ENCODE data around the gene MOK.

Gene MOK

DNA sequence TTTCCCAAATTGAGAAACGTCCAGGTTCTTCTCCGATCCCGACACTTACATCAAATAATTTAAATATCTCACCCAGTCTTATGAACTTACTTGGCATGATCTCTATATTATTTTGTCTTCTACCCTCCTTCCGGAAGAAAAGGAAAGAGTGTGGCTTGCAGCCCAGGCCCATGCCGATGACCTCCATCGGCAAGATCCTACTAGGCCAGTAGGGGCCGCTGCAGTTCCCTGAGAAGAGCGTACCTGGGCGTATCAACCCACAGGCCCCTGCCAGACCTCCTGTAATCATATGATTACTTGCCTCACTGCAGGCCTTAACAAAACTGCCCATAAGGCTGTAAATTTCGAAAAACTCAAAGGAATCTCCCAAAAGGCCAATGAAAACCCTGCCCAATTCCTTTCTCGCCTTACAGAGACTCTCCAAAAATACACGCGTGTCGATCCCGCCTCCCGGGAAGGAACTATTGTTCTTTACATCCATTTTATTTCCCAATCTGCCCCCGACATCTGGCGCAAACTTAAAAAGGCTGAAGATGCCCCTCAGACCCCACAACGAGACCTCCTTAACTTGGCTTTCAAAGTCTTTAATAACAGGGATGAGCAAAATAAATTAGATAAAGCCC is 69.6 kb downstream of the MOK start:
- peak overlapping the region; percentile 33 for H3K4me2 ChIP-seq (ENCODE audit: low read length)
- peak overlapping the region; percentile 53; the same call in 1 of the 2 replicates for H2AFZ ChIP-seq (ENCODE audit: low read depth, low read length)
- no peak overlapping the region for H3K9ac ChIP-seq (ENCODE audit: low read length)
- H3K4me3 ChIP-seq (ENCODE audit: low read length) = no peak overlapping the region
- no peaks in the 10 kb centered on the region for H3K36me3 ChIP-seq (replicated peaks; ENCODE audit: low read depth, low read length)
- no peaks in the 10 kb centered on the region for H3K79me2 ChIP-seq (ENCODE audit: low read length)
- no peaks in the 10 kb centered on the region for H3K9me3 ChIP-seq (ENCODE audit: insufficient read depth, low read length)
- peaks cover 14% of the 10 kb centered on the region for H3K27me3 ChIP-seq (ENCODE audit: low read depth, low read length)
- no peaks in the 10 kb centered on the region for H4K20me1 ChIP-seq (ENCODE audit: insufficient read depth, low read length)
- H3K27ac ChIP-seq (ENCODE audit: low read length) = no peak overlapping the region
- peaks cover 2% of the 10 kb centered on the region; the same call in 1 of the 2 replicates for H3K4me1 ChIP-seq (ENCODE audit: low read length)
- TF ChIP-seq EZH2phosphoT487 (IDR thresholded peaks at IDR 0.05; ENCODE audit: low read depth) = no peak
- TF ChIP-seq, protein P1, sequence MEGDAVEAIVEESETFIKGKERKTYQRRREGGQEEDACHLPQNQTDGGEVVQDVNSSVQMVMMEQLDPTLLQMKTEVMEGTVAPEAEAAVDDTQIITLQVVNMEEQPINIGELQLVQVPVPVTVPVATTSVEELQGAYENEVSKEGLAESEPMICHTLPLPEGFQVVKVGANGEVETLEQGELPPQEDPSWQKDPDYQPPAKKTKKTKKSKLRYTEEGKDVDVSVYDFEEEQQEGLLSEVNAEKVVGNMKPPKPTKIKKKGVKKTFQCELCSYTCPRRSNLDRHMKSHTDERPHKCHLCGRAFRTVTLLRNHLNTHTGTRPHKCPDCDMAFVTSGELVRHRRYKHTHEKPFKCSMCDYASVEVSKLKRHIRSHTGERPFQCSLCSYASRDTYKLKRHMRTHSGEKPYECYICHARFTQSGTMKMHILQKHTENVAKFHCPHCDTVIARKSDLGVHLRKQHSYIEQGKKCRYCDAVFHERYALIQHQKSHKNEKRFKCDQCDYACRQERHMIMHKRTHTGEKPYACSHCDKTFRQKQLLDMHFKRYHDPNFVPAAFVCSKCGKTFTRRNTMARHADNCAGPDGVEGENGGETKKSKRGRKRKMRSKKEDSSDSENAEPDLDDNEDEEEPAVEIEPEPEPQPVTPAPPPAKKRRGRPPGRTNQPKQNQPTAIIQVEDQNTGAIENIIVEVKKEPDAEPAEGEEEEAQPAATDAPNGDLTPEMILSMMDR (IDR thresholded peaks at IDR 0.05; ENCODE audit: low read depth, low read length) = peak; percentile 80

DNA sequence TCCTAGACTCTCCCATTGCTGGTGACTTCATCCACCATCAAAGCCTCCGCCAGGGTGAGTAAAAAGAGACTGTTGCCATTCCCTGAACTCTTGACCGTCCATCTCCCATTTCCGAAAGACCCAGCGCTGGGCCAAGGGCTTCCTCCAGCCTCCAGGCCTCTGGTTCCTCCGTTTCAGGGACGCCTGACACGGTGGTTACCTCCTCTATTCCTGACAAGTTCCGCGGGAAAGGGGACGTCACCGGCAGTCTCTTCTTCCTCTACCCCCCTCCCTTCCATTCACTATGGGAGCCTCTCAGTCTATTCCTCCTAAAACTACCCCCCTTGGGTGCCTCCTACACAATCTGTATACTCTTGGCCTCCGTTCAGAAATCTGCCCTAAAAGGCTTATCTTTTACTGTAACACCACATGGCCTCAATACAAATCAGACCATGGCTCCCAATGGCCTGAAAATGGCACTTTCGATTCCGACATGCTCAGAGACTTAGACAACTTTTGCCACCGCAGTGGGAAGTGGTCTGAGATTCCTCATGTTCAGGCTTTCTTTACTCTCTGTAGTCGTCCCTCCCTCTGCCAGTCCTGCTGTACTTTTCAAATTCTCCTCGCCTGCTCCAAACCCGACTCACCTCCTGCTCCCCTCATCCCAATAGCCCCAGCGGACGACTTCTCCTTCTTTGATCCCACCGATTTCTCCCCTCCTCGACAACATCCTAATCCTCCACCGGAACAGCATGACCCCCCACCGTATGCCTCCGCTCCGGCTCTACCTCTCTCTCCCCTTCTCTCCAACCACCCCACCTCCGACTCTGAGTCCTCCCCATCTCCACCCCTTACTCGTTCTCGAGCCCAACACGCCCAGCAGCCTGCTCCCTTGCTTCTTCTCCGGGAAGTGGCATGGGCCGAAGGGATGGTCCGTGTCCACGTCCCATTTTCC is 70.4 kb downstream of the MOK start:
- H3K4me3 ChIP-seq (ENCODE audit: low read length) = no peak overlapping the region
- peak overlapping the region; percentile 53; the same call in 1 of the 2 replicates for H2AFZ ChIP-seq (ENCODE audit: low read depth, low read length)
- no peak overlapping the region for H3K27ac ChIP-seq (ENCODE audit: low read length)
- H3K79me2 ChIP-seq (ENCODE audit: low read length) = no peaks in the 10 kb centered on the region
- H3K4me1 ChIP-seq (ENCODE audit: low read length) = peaks cover 2% of the 10 kb centered on the region; the same call in 1 of the 2 replicates
- peak overlapping the region; percentile 33 for H3K4me2 ChIP-seq (ENCODE audit: low read length)
- H4K20me1 ChIP-seq (ENCODE audit: insufficient read depth, low read length) = no peaks in the 10 kb centered on the region
- no peaks in the 10 kb centered on the region for H3K9me3 ChIP-seq (ENCODE audit: insufficient read depth, low read length)
- H3K36me3 ChIP-seq (replicated peaks; ENCODE audit: low read depth, low read length) = no peaks in the 10 kb centered on the region
- H3K9ac ChIP-seq (ENCODE audit: low read length) = no peak overlapping the region
- peaks cover 14% of the 10 kb centered on the region for H3K27me3 ChIP-seq (ENCODE audit: low read depth, low read length)
- TF ChIP-seq, protein P1 (IDR thresholded peaks at IDR 0.05; ENCODE audit: low read depth, low read length) = no peak
- no peak for TF ChIP-seq EZH2phosphoT487 (IDR thresholded peaks at IDR 0.05; ENCODE audit: low read depth)

DNA sequence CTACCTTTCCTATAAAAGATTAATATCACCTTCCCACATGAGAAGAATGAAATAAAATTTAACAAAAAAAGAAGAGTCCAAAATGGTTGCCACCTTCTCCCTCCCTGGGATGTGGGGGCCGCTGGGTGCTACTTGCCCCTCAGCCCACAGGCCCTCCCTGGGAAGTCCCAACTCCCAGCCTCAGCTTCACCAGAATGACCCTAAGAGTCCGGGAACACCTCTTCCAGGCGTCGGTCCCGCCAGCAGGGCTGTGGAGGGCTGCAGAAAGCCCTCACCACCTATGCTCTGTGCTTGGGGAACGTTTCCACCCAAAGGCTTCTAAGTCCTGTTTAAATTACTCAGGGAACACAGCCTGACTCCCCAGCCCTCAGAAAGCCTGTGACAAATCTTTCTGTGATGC is 71.9 kb downstream of the MOK start:
- H3K79me2 ChIP-seq (ENCODE audit: low read length) = no peaks in the 10 kb centered on the region

DNA sequence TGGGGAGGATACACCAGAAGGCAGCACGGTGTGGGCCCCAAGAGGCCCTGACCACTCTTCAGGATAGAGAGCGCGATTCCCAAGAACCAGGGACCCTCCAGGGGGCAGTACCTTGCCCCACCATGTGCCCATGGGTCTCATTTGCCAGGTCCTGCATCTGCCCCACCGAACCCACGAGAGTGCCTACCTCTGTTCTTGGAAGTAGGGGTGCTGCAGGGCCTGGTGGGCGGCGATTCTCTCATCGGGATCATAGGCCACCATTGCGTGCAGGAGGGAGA is 72.7 kb downstream of the MOK start:
- Histone ChIP-seq H3K36me3 (replicated peaks; ENCODE audit: low read depth, low read length) (no peaks in the 10 kb centered on the region), H3K4me1 (ENCODE audit: low read length) (peaks cover 2% of the 10 kb centered on the region; the same call in 1 of the 2 replicates), H3K27ac (ENCODE audit: low read length) (no peak overlapping the region), H3K4me3 (ENCODE audit: low read length) (no peak overlapping the region), H3K27me3 (ENCODE audit: low read depth, low read length) (peaks cover 6% of the 10 kb centered on the region), H3K9ac (ENCODE audit: low read length) (no peak overlapping the region), H3K79me2 (ENCODE audit: low read length) (no peaks in the 10 kb centered on the region), H3K9me3 (ENCODE audit: insufficient read depth, low read length) (no peaks in the 10 kb centered on the region), H3K4me2 (ENCODE audit: low read length) (no peak overlapping the region), H4K20me1 (ENCODE audit: insufficient read depth, low read length) (no peaks in the 10 kb centered on the region), H2AFZ (ENCODE audit: low read depth, low read length) (no peak overlapping the region)
- TF ChIP-seq, protein P1 (IDR thresholded peaks at IDR 0.05; ENCODE audit: low read depth, low read length) = no peak
- TF ChIP-seq EZH2phosphoT487 (IDR thresholded peaks at IDR 0.05; ENCODE audit: low read depth) = no peak

More for the DNA sequence above, 71.9 kb downstream of the MOK start:
- Histone ChIP-seq H2AFZ (ENCODE audit: low read depth, low read length) (no peak overlapping the region), H3K9me3 (ENCODE audit: insufficient read depth, low read length) (no peaks in the 10 kb centered on the region), H3K27me3 (ENCODE audit: low read depth, low read length) (peaks cover 14% of the 10 kb centered on the region), H4K20me1 (ENCODE audit: insufficient read depth, low read length) (no peaks in the 10 kb centered on the region), H3K36me3 (replicated peaks; ENCODE audit: low read depth, low read length) (no peaks in the 10 kb centered on the region), H3K4me1 (ENCODE audit: low read length) (peaks cover 2% of the 10 kb centered on the region; the same call in 1 of the 2 replicates), H3K4me3 (ENCODE audit: low read length) (no peak overlapping the region), H3K27ac (ENCODE audit: low read length) (no peak overlapping the region), H3K4me2 (ENCODE audit: low read length) (no peak overlapping the region), H3K9ac (ENCODE audit: low read length) (no peak overlapping the region)
- TF ChIP-seq, protein P1 (IDR thresholded peaks at IDR 0.05; ENCODE audit: low read depth, low read length) = no peak
- TF ChIP-seq EZH2phosphoT487 (IDR thresholded peaks at IDR 0.05; ENCODE audit: low read depth) = no peak

Measured in OCI-LY3 (cell line).